WERI-Rb-1 (cell line): ENCODE data around the gene PSAT1.

ENCODE experiments used
- DNase-seq: peaks from one replicate; pipeline ENCODE4 v3.0.0-alpha.2; 2020
- H3K27ac ChIP-seq: fragments of 250-450 bp; sonication (Bioruptor Pico); 2 replicates; pipeline ENCODE4 v1.5.1; 2020; ENCODE audit warnings: mild to moderate bottlenecking, moderate library complexity
- H3K27me3 ChIP-seq: fragments of 250-450 bp; sonication (Bioruptor Pico); 2 replicates; pipeline ENCODE4 v1.5.1; 2021; ENCODE audit warnings: mild to moderate bottlenecking, low read depth, moderate library complexity; ENCODE audit not compliant: insufficient read depth, severe bottlenecking
- H3K36me3 ChIP-seq: fragments of 250-450 bp; sonication (Bioruptor Pico); 2 replicates; pipeline ENCODE4 v1.5.1; 2020; ENCODE audit warnings: mild to moderate bottlenecking, moderate library complexity
- H3K4me3 ChIP-seq: 2 replicates; pipeline ENCODE4 v1.5.1; 2011; ENCODE audit warnings: low read depth, mild to moderate bottlenecking, control low read depth, low read length
- H3K9me3 ChIP-seq: fragments of 250-450 bp; sonication (Bioruptor Pico); 2 replicates; pipeline ENCODE4 v1.5.1; 2021; ENCODE audit warnings: mild to moderate bottlenecking, moderate library complexity; ENCODE audit not compliant: severe bottlenecking
- TF ChIP-seq, protein P1 (sequence below): IDR thresholded peaks from 2 replicates; pipeline ENCODE4 v1.5.1; 2011; ENCODE audit warnings: low read depth, mild to moderate bottlenecking, control low read depth, inconsistent platforms, low read length

Gene PSAT1

DNA sequence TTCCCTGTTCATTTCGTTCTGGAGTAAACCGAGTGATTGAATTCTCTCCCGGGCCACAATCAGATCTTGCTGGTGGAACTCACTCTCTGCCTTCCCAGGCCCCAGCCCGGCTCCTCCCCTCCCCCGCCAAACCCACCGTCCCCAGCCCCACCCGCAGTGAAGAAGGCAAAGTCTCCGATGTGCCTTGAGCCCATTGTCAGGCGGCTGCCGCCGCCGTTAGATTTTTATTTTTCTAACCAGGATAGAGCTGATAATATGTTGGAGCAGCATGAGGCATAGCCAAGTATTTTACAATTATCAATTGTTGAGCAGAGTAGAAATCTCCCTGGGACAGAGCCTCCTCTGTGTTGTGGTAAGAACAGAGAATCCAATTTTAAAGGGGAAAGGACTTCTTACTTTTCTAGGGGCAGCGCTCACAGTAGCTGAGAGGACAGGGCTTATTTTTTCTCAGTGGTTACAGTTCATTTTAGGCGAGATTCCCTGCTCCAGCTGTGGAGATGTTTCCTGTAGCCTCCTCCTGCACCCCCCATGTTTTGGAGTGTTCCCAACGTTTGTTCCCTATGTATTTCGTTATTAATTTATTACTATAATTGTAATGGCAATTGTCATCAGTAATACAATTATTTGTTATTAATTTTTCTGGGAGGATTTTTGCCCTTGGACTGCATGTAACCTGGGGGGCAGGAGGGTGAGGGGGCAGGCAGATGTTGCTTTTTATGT lies 1.3 kb downstream of the PSAT1 start:
- TF ChIP-seq, protein P1, sequence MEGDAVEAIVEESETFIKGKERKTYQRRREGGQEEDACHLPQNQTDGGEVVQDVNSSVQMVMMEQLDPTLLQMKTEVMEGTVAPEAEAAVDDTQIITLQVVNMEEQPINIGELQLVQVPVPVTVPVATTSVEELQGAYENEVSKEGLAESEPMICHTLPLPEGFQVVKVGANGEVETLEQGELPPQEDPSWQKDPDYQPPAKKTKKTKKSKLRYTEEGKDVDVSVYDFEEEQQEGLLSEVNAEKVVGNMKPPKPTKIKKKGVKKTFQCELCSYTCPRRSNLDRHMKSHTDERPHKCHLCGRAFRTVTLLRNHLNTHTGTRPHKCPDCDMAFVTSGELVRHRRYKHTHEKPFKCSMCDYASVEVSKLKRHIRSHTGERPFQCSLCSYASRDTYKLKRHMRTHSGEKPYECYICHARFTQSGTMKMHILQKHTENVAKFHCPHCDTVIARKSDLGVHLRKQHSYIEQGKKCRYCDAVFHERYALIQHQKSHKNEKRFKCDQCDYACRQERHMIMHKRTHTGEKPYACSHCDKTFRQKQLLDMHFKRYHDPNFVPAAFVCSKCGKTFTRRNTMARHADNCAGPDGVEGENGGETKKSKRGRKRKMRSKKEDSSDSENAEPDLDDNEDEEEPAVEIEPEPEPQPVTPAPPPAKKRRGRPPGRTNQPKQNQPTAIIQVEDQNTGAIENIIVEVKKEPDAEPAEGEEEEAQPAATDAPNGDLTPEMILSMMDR: no peak
- no peak for DNase-seq
- H3K9me3 ChIP-seq: no peaks in the 10 kb centered on the region
- H3K4me3 ChIP-seq: peak overlapping the region; percentile 32
- no peak overlapping the region for H3K27ac ChIP-seq
- H3K27me3 ChIP-seq: peaks cover 9% of the 10 kb centered on the region
- H3K36me3 ChIP-seq: no peaks in the 10 kb centered on the region

DNA sequence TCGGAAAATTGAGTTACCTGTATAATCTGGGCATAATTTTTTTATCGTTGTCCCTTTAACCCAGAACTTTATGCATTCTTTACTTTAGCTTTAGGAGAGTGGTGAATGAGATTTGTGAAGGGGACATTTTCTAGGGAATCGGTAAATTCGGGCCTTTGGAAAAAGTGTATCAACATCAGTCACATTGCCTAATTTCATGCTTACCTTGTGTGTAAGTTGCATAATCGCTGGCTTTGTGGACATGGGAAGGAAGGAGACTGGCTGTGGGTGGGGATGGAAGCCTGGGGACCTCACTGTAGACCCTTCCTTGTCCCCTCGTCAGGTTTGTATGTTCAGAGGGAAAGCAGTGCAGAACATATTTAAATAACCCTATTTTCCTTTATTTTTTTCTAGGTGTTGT lies 3.3 kb downstream of the PSAT1 start:
- Histone ChIP-seq H3K36me3 (no peaks in the 10 kb centered on the region), H3K4me3 (no peak overlapping the region), H3K27me3 (peaks cover 9% of the 10 kb centered on the region), H3K27ac (no peak overlapping the region), H3K9me3 (no peaks in the 10 kb centered on the region)
- TF ChIP-seq, protein P1: no peak
- no peak for DNase-seq

DNA sequence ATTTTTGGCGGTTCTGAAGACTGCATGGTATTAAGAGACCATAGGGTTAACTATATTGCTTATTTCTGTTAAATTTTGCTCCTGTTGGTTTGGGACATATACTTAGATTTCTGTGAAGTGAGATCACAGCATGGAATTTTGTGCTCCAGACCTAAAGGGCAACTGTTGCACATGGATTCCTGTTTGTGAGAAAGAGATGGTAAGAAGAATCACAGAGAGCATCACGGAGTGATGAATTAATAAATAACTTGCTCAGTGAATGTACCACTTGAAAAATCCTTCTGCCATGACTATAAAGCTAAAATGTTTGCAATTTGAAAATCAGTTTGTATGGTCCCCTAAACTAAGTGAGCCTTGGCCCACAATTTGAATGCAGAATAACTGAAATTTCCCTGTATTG lies 4.5 kb downstream of the PSAT1 start:
- DNase-seq: no peak
- Histone ChIP-seq H3K27ac (no peak overlapping the region), H3K27me3 (peaks cover 9% of the 10 kb centered on the region), H3K9me3 (no peaks in the 10 kb centered on the region), H3K4me3 (no peak overlapping the region), H3K36me3 (no peaks in the 10 kb centered on the region)
- TF ChIP-seq, protein P1: no peak

DNA sequence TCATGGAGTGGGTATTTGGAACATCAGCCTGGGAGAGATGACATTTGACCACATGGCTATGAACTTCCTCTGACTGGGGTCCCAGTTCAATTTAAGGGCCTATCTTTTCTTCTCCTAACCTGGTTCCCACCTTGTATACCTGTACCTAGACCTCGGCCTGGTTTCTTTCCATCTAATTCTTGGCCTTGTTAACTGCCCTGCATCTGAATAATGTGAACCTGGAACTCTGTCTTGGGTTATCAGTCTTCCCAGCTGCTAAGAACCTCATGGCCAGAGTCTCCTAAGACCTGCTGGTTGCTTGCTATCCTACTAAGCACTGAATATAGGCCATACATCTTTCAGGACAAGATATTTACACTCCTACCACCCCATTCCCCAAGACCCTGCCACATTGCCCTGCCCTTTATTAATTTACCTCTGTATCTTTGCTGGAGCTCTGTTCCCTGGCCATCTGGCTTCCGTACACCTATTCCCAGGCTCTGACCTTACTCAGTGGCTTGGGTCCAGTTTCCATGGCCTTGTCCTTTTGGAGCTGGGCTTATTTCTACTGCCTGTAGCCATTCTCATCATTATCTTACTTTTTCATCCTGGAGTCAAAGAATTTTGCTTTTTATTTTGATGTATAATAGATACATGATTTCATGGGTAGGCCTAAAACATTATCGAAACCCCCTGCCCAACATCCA lies 6.6 kb downstream of the PSAT1 start:
- DNase-seq: no peak
- TF ChIP-seq, protein P1: no peak
- no peaks in the 10 kb centered on the region for H3K27me3 ChIP-seq
- no peak overlapping the region for H3K27ac ChIP-seq
- no peak overlapping the region for H3K4me3 ChIP-seq
- no peaks in the 10 kb centered on the region for H3K9me3 ChIP-seq
- no peaks in the 10 kb centered on the region for H3K36me3 ChIP-seq

DNA sequence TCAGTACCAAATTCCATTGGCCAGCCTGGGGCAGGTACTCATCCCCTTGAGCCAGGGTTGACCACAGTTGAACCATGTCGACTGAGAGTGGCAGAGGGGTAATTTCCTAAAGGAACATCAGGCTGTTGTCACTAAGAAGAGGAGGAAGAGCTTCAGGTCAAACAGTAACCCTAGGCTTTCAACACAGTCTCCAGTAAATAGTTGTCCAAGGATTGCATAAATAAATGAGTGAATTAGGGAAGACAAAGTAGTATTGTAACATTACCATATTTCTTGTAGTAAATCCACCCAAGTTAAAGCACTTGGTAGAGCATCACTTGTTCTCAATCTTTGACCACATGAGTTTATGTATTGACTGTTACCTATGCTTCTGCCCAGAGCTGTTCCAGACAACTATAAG lies 7.4 kb downstream of the PSAT1 start:
- no peak overlapping the region for H3K27ac ChIP-seq
- no peak for DNase-seq
- no peak overlapping the region for H3K4me3 ChIP-seq
- H3K9me3 ChIP-seq: no peaks in the 10 kb centered on the region
- TF ChIP-seq, protein P1: no peak
- H3K27me3 ChIP-seq: no peaks in the 10 kb centered on the region
- H3K36me3 ChIP-seq: no peaks in the 10 kb centered on the region
